ENCODE results near the gene PLAC9. TPM values are rescaled to one million over a fixed set of nuclear protein-coding genes. Genes with fewer than 3 reads are reported as not detected.
A peak's percentile ranks its signal among the peaks of the same experiment; 100 is the strongest.

The PLAC9 gene
- polyA plus RNA-seq, 3 donors from 2014 or later: not detected

DNA sequence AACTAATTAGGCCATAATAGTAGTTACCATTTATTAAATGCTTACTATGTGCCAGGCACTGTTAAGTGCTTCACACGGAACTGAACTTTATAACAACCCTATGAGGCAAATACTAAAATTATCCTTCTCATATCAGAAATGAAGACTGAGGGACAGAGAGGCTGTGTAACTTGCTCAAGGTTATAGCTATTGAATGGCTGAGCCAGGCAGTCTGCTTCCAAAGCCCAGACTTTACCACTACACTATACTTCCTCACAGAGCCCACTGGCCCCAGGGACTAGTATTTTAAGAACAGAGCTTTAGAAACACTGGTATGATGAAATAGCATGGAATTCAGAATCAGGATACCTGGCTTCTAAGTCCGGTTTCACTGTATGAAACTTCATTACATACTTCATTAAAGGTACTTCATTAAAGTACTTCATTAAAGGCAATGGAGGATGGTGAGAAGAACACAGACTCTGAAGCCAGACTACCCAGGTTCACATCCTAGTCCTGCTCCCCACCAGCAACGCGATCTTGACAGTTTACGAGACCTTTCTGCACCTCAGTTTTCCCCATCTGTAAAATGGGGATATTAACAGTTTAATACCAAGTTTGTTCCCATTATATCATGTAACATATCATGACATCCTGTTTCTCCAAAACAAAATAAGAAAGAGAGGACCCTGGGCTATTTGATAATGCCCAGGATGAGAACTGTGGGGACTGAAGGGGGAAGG, 53.2 kb downstream of the PLAC9 start:
- no peak for DNase-seq
- Mint-ChIP-seq H3K27me3 (ENCODE audit: low read depth in 3 of 3) (peaks cover 0 to 11% (median 10%) of the 10 kb centered on the region in 3 donors), H3K4me3 (peak overlapping the region in 3 of 5 donors; percentile 8 to 72 (median 31)), H3K4me1 (peaks cover 85 to 95% of the 10 kb centered on the region in 2 donors), H3K9me3 (no peaks in the 10 kb centered on the region), H3K36me3 (peaks cover 0 to 2% (median 0%) of the 10 kb centered on the region in 3 donors), H3K27ac (peak overlapping the region; percentile 43 to 91 (median 74))

DNA sequence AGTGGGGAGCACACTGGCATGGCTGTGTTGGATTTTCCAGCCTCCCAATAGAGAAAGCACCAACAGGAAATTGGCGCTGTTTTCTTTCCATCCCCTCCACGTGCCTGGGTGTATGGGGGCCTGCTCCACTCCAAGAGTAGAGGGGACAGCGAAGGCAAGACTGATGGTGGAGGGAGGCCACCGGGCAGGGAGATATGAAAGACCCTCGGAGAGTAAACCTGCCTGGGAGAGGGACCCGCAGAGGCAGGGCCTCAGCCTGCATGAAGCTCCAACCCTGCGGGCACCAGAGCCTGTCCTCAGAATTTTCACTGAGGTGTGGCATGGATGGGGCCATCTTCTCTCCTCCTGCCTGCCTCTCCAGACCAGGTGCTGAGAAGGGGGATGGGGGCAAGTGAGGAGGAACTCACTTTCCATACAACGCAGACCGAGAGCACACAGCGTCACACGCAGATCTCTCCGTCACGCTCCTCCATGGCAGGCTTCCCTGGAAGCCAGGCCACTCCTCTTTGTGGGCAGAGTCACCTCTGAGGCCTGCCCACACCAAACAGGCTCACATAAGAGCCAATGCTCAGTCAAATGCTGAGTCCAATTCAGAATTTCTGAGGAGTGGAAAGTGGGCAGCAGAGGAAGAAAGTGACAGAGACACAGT, 54.0 kb downstream of the PLAC9 start:
- H3K9me3 Mint-ChIP-seq: no peaks in the 10 kb centered on the region
- peaks cover 83 to 92% of the 10 kb centered on the region in 2 donors for H3K4me1 Mint-ChIP-seq
- peak overlapping the region; percentile 26 to 91 (median 84) for H3K27ac Mint-ChIP-seq
- peaks cover 2 to 13% (median 13%) of the 10 kb centered on the region in 3 donors for H3K27me3 Mint-ChIP-seq (ENCODE audit: low read depth in 3 of 3)
- no peak for DNase-seq
- peak overlapping the region in 4 of 5 donors; percentile 10 to 76 (median 45) for H3K4me3 Mint-ChIP-seq
- no peaks in the 10 kb centered on the region for H3K36me3 Mint-ChIP-seq

DNA sequence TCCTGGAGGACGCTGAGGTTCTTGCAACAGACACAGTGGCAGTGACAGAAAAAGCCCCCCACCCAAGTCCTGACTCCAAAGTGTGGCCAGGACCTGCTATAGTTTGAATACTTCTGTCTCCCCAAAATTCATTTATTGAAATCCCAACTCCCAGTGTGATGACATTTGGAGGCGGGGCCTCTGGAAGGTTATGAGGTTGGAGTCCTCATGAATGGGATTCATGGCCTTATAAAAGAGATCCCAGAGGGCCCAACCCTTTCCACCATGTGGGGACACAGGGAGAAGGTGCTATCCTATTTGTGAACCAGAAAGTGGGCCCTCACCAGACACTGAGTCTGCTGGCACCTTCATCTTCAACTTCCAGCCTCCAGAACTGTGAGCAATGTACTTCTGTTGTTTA, 54.5 kb downstream of the PLAC9 start:
- Mint-ChIP-seq H3K4me3 (peak overlapping the region; percentile 50 to 76 (median 72)), H3K9me3 (no peaks in the 10 kb centered on the region), H3K27ac (peak overlapping the region; percentile 81 to 92 (median 88)), H3K36me3 (no peaks in the 10 kb centered on the region), H3K27me3 (ENCODE audit: low read depth in 3 of 3) (peaks cover 5 to 19% (median 16%) of the 10 kb centered on the region in 3 donors), H3K4me1 (peaks cover 84 to 92% of the 10 kb centered on the region in 2 donors)
- DNase-seq: no peak

DNA sequence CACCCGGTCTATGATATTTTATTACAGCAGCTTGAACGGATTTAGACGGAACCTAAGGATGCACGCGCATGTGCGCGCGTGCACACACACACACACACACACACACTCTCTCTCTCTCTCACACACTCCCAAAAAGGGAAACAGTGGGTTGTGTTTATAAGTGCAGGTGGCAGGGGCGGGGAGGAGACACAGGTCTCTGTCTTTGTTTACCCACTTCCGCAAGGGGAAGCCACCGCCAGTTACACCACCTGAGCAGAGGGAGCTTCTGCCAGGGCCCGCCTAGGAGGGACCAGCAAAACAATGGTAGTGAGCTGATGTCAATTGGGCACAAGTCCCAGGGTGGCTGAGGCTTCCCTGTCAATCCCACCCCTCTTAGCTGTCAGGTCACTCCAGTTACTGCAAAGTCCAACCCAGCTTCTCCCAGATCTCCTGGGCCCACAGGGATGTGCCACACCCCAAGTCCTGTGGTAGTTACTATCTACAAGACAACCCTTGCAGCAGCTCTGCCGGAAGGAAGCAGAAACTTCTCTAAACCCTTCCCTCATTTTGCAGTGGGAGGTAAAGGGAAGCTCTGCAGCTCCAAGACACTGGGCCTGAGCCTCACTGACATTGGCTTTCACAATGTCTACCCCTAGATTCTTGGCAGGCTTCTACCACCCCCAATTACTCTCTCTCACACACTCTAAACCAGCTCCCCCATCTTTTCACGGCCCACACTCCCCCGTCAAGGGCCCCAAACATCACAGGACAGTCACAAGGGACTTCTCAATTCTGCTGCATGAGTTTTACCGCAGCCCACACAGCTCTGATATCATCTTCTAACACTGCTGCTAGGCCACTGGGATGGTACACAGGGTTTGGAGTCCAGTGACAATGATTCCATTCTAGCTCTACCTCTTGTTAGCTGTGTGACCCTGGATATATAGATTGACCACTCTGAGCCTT, 55.2 kb downstream of the PLAC9 start:
- Mint-ChIP-seq H3K27ac (peak overlapping the region; percentile 81 to 92 (median 88)), H3K4me1 (peaks cover 85 to 92% of the 10 kb centered on the region in 2 donors), H3K9me3 (no peaks in the 10 kb centered on the region), H3K27me3 (ENCODE audit: low read depth in 3 of 3) (peaks cover 5 to 21% (median 18%) of the 10 kb centered on the region in 3 donors), H3K4me3 (peak overlapping the region; percentile 50 to 76 (median 72)), H3K36me3 (no peaks in the 10 kb centered on the region)
- peak; percentile 54 to 68 (median 61) for DNase-seq

DNA sequence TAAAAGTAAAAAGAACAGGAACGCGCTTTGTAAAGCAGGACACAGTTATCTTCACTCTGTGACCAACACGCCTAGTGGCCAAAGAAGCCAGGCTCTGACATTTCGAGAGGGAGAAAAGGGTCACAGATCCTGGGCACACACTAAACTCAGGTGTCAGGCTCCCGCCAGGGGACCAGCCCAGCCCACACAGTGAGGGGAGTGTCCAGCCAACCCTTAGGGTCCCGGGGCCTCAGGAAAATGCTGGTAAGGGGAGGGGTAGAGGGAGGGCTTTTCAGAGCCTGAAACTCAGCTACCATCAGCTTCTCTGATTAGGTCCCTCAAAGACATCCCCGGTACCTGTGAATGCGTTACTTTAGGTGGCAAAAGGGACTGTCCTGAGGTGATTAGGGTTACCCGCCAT, 56.2 kb downstream of the PLAC9 start:
- peaks cover 81 to 87% of the 10 kb centered on the region in 2 donors for H3K4me1 Mint-ChIP-seq
- H3K9me3 Mint-ChIP-seq: no peaks in the 10 kb centered on the region
- DNase-seq: no peak
- peak overlapping the region in 4 of 5 donors; percentile 22 to 61 (median 36) for H3K4me3 Mint-ChIP-seq
- peaks cover 5 to 21% (median 16%) of the 10 kb centered on the region in 3 donors for H3K27me3 Mint-ChIP-seq (ENCODE audit: low read depth in 3 of 3)
- no peaks in the 10 kb centered on the region for H3K36me3 Mint-ChIP-seq
- H3K27ac Mint-ChIP-seq: peak overlapping the region; percentile 81 to 91 (median 86)

DNA sequence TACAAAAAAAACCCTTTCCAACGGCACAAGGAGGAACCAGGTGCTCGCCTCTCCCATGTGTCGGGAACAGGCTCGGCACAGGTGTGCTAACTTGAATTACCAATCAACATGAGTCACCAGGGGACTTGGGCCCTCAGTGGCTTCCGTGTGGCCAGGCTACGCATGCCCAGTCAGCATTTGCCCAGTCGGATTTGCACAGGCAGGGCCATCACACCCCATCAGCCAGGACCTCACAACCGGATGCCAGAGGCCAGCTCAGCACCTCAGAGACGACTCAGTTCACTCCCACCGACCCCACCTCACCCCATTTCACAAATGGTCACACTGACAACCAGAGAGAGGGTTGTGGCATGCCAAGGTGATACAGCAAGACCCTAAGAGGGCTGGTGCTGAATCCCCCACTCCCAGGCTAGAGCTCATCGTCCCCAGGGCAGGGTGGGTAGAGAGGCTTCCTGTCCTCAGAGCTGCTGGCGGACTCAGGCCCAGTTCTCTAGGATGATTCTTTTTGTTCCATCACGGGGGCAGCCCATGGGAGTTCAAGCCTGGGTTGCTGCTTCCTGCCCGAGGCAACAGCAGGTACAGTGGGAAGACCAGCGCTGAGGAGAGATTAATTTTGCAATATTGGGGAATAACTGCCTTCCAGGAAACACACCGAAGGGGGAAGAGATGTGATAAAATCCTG, 59.2 kb downstream of the PLAC9 start:
- Mint-ChIP-seq H3K4me3 (peak overlapping the region; percentile 72 to 94 (median 87)), H3K27ac (peak overlapping the region; percentile 84 to 99 (median 96))
- DNase-seq: peak; percentile 76 to 83 (median 76)

DNA sequence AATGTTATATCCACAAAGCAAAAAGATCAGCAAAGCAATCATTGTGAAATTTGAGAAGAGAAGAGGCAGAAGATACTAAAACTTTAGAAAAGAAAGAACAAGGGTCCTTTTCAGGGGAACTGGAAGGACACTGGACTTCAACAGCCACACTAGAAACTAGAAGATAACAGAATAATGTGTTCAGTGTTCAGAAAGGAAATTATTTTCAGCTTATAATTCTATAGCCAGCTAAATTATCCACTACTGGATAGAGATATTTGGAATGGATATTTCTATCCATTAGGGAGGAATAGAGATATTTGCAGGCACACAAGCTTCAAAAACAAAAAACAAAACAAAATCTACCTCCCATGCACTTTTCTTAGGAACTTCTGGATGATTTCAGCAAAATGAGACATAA, 60.0 kb downstream of the PLAC9 start:
- H3K27me3 Mint-ChIP-seq (ENCODE audit: low read depth in 3 of 3): peaks cover 5 to 27% (median 16%) of the 10 kb centered on the region in 3 donors
- H3K9me3 Mint-ChIP-seq: no peaks in the 10 kb centered on the region
- peaks cover 78 to 85% of the 10 kb centered on the region in 2 donors for H3K4me1 Mint-ChIP-seq
- peak overlapping the region in 1 of 5 donors; percentile 87 for H3K4me3 Mint-ChIP-seq
- peaks cover 0 to 4% (median 0%) of the 10 kb centered on the region in 3 donors for H3K36me3 Mint-ChIP-seq
- peak overlapping the region; percentile 84 to 99 (median 96) for H3K27ac Mint-ChIP-seq
- no peak for DNase-seq

More for the DNA sequence above, 59.2 kb downstream of the PLAC9 start:
- H3K36me3 Mint-ChIP-seq: peaks cover 0 to 4% (median 0%) of the 10 kb centered on the region in 3 donors
- no peaks in the 10 kb centered on the region for H3K9me3 Mint-ChIP-seq
- H3K27me3 Mint-ChIP-seq (ENCODE audit: low read depth in 3 of 3): peaks cover 5 to 27% (median 19%) of the 10 kb centered on the region in 3 donors
- peaks cover 78 to 85% of the 10 kb centered on the region in 2 donors for H3K4me1 Mint-ChIP-seq

DNA sequence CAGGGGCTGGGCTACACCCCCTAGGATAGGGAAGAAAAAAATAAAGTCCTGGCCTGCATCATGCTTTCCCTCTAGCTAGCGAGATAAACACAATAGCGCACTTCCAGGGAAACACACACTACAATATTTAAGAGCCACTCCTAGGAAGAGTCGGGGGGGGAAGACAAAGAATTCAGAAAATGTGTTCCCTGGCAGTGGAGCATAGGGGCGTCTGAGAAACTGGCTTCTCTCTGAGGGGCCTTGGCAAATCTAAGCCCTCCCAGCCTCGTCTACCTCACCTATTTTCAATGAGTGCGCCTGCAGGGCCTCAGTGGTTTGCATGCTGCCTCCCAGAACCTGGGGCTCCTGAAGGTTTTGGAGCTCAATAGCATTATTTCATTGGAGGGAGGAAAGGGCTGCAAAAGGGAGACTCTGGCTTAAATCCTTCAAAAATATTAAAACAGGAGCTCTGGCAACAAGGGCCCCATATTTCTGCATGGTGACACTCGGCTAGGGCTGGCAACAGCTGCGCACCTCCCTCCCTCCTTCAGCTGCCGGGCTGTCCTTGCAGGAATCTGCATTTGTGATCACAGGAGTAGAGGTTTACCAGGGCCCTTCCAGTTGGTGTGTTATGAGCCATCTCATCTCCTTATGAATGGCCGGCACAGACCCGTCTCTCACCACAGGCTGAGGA, 62.0 kb downstream of the PLAC9 start:
- Mint-ChIP-seq H3K9me3 (no peaks in the 10 kb centered on the region), H3K27me3 (ENCODE audit: low read depth in 3 of 3) (peaks cover 5 to 27% (median 16%) of the 10 kb centered on the region in 3 donors), H3K4me3 (no peak overlapping the region), H3K4me1 (peaks cover 73 to 80% of the 10 kb centered on the region in 2 donors), H3K36me3 (peaks cover 0 to 4% (median 0%) of the 10 kb centered on the region in 3 donors), H3K27ac (peak overlapping the region; percentile 26 to 96 (median 56))
- no peak for DNase-seq

Other genes starting within 250 kb of the PLAC9 start
- not detected for gene SFTPD, start 183.6 kb upstream of the PLAC9 start, polyA plus RNA-seq
- gene TMEM254, start 54.1 kb upstream of the PLAC9 start, polyA plus RNA-seq: 10 to 100 TPM; 18.2 to 24.5 (median 22.7) TPM
- gene ANXA11, start 72.8 kb downstream of the PLAC9 start, polyA plus RNA-seq: 100 to 1,000 TPM; 136 to 270 (median 181) TPM
- not detected for gene MAT1A, start 156.9 kb downstream of the PLAC9 start, polyA plus RNA-seq
- gene DYDC1, start 224.0 kb downstream of the PLAC9 start, polyA plus RNA-seq: not detected
- gene DYDC2, start 224.1 kb downstream of the PLAC9 start, polyA plus RNA-seq: not detected

All from immature natural killer cell (primary cell).